ENCODE data around the gene PLA2G2C. TPM values are rescaled to one million over a fixed set of nuclear protein-coding genes. Genes with fewer than 3 reads are reported as not detected.
A peak's percentile ranks its signal among the peaks of the same experiment; 100 is the strongest.

PLA2G2C gene
- total and polyA plus RNA-seq, 8 donors: 0.06 to 0.16 (median 0.11) TPM; not detected in 3

- Histone ChIP-seq H3K4me1 (no peaks in the 10 kb centered on the region), H3K27ac (no peak overlapping the region), H3K27me3 (no peaks in the 10 kb centered on the region), H3K4me3 (no peak overlapping the region), H3K36me3 (no peaks in the 10 kb centered on the region), H3K9me3 (no peaks in the 10 kb centered on the region)
- ATAC-seq: no peak
- no peak for TF ChIP-seq CTCF (IDR thresholded peaks at IDR 0.05)
- intact Hi-C loops (cut with DNase I): no loop called here
- peak in 2 of 4 donors; percentile 28 to 46 for DNase-seq
Measured at GRCh38 chr1:20142001-20142710, 44.2 kb downstream of the PLA2G2C start.

- no peak for TF ChIP-seq CTCF (IDR thresholded peaks at IDR 0.05)
- intact Hi-C loops (cut with DNase I): no loop called here
- Histone ChIP-seq H3K27ac (no peak overlapping the region), H3K27me3 (no peaks in the 10 kb centered on the region), H3K9me3 (no peaks in the 10 kb centered on the region), H3K4me1 (no peaks in the 10 kb centered on the region), H3K4me3 (no peak overlapping the region), H3K36me3 (no peaks in the 10 kb centered on the region)
- DNase-seq: peak in 1 of 4 donors; percentile 9
- ATAC-seq: no peak
Measured at GRCh38 chr1:20141466-20141865, 44.9 kb downstream of the PLA2G2C start.

GRCh38 chr1:20141001-20141400 is 45.3 kb downstream of the PLA2G2C start:
- no peaks in the 10 kb centered on the region for H3K4me1 ChIP-seq
- H3K9me3 ChIP-seq: no peaks in the 10 kb centered on the region
- no peaks in the 10 kb centered on the region for H3K27me3 ChIP-seq
- H3K4me3 ChIP-seq: no peak overlapping the region
- ATAC-seq (no peak), DNase-seq (peak in 1 of 4 donors; percentile 16)
- no peaks in the 10 kb centered on the region for H3K36me3 ChIP-seq
- no peak overlapping the region for H3K27ac ChIP-seq
- intact Hi-C loops (cut with DNase I): no loop called here
- TF ChIP-seq CTCF (IDR thresholded peaks at IDR 0.05): no peak

- intact Hi-C loops (cut with DNase I): no loop called here
- ATAC-seq (no peak), DNase-seq (peak in 1 of 4 donors; percentile 26)
Measured at GRCh38 chr1:20139776-20140612, 46.3 kb downstream of the PLA2G2C start.

More at GRCh38 chr1:20139776-20140612, 46.3 kb downstream of the PLA2G2C start:
- TF ChIP-seq CTCF (IDR thresholded peaks at IDR 0.05): no peak
- Histone ChIP-seq H3K4me3 (no peak overlapping the region), H3K36me3 (no peaks in the 10 kb centered on the region), H3K9me3 (no peaks in the 10 kb centered on the region), H3K27ac (no peak overlapping the region), H3K4me1 (no peaks in the 10 kb centered on the region), H3K27me3 (no peaks in the 10 kb centered on the region)
